SH-SY5Y (cell line): ENCODE results near the gene SEC23IP.

Source experiments
- GATA2 ChIP-seq: IDR thresholded peaks from 2 replicates; pipeline ENCODE4 v1.6.1; 2011; ENCODE audit warnings: mild to moderate bottlenecking, low read depth, low read length
- GATA3 ChIP-seq: IDR thresholded peaks from 2 replicates; pipeline ENCODE4 v1.6.1; 2011; ENCODE audit warnings: low read depth, mild to moderate bottlenecking, low read length, moderate library complexity

GRCh38 chr10:119969609-119970008, 77.1 kb downstream of the SEC23IP start:
- TF ChIP-seq GATA3 (no peak), GATA2 (no peak)
